ENCODE results near the gene PNPLA3.

Gene PNPLA3, protein sequence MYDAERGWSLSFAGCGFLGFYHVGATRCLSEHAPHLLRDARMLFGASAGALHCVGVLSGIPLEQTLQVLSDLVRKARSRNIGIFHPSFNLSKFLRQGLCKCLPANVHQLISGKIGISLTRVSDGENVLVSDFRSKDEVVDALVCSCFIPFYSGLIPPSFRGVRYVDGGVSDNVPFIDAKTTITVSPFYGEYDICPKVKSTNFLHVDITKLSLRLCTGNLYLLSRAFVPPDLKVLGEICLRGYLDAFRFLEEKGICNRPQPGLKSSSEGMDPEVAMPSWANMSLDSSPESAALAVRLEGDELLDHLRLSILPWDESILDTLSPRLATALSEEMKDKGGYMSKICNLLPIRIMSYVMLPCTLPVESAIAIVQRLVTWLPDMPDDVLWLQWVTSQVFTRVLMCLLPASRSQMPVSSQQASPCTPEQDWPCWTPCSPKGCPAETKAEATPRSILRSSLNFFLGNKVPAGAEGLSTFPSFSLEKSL

DNA sequence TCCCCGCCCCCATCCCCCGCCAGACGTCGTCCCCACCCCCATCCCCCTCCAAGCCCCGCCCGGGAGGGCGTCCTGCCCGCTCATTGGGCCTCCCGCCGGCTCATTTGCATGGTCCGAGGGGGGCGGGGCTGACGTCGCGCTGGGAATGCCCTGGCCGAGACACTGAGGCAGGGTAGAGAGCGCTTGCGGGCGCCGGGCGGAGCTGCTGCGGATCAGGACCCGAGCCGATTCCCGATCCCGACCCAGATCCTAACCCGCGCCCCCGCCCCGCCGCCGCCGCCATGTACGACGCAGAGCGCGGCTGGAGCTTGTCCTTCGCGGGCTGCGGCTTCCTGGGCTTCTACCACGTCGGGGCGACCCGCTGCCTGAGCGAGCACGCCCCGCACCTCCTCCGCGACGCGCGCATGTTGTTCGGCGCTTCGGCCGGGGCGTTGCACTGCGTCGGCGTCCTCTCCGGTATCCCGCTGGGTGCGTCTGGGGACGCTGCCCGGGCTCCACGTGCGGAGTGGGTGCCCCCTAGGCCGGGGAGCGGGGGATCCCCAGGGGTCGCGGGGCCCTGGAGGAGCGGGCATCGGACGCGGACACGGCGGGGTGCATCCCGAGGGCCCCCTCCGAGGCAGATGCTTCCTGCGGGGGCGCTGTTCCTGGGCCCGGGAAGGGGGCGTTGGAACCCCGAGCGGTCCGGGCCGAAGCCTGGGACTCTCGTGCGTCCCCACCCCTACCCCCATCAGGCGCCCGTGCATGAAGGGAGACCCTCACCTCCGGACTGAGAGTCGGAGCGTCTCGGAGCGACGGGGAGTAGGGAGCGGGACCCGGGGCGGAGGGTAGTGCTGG is at the start of gene PNPLA3:
Gene PNPLA3, plus strand, starts transcription at position 175 of the 834 bp plus-strand sequence. Its CDS starts 107 bp downstream, at position 282.
- DNase-seq: peak; percentile 81

DNA sequence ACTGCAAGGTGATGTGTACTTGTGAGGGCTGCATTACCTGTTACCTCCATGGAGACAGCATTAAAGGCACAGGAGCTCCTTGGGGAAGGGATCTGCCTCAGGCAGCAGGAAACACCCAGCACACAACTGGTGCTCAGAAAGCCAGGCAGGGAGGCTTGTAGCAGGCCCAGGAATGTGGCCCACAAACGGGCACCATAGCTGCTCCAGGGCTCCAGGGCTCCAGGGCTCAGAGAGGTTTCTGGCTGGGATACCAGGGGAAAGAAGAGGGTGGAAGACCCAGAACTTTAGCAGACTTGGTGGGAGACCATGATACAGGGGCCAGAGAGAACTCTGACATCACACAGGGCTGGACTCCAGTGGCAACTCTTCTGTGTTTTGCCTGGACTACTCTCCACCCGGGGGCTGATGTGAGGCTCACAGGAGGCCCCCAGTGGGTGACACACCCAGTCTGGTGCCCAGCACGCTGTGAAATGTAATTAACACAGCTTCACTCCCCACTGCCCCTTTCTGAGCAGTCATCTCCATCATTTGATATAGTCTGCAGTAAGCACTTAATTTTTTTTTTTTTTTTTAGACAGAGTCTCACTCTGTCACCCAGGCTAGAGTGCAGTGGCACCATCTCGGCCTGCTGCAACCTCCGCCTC is 46.6 kb upstream of the PNPLA3 start:
- DNase-seq: no peak

DNA sequence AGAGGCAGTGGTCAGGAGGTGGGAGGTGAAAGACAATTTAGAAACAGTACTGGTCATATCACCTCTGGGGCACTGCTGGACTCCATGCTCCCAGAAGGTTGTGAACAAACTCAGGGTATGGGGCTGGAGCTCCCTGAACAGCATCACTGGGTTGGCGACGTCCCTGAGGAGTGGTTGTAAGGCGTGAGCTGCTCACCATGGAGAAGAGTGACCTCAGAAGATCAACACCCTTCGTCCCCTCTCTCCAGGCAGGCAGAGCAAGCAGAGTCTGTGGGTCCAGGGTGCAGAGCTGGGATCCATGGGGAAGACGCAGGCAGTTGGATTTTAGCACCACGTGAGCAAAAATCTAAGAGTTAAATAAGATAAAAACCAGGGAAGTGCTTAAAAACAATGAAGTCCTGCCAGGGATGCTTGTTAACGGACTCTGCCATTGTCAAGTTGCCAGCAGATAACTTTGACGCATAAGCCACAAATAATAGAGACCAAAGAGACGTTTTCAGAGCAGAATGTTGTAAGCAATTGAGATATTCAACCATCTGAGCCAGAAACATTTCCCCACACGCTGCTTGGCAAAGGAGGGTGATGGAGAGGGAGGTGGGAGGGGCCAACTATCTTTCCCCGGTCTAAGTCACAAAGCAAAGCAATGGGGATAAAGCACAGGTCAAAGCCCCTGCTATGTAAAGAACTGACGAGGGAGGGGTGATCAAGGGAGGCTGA is 45.4 kb upstream of the PNPLA3 start:
- DNase-seq: no peak

DNA sequence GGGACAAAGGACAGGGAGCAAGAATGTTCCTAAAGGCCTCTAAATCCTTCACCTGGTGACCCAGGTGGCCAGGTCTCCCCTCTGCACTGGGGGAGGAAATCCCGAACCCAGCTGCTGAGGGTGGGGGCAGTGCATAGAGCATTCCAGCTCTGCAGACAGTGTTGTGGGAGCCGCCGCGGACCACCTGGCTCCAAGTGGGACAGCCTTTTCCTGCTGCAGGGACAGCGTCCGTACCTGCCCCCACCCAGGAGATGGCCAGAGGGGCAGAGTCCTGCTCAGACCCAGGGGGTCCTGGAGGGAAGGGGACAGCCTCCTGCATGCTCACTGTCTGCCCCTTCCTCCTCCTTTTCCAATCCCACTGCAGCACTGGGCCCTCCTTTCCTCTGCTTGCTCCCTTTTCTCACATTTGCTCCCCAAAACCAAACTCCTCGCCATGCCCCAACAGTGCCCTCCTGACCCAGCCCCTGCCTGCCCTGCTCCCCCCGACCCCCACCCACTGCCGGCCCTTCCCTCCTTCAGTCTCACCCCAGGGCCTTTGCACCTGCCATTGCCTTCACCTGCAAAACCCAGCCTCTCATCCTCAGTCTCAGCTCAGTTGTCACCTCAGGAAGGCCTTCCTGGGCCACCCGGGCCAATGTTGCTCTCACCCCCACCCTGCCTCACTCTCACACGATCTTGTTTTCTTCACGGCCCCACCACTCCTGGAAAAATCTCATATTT is 44.6 kb upstream of the PNPLA3 start:
- DNase-seq: no peak

DNA sequence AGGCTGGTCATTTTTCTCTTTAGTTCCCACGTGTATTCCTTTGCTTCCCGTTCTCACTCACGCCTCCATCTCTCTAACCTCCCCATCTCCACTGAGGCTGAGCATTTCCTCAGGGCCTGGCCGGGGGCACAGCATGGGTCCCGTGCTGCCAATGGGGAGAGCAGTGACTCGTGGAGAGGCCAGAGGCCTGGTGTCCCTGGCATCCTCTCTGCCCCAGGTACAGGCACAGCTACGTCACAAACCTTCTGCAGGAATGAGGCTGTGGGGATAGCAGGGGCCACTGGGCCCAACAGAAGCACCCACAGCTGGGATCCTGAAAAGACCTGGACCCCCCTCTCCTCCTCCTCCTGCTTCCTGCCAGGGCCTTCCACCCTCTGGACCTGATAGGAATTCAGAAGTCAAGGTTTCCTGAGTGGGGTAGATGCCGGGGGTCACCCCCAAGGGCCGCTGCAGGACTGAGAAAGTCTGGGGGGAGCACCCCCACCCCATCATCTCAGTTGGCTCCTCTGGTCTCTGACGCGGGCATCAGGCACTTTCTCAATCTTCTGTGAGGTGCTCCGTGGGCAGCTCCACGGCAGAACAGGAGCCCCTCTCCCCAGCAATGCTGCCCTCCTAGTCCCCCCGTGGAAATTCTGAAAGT is 43.6 kb upstream of the PNPLA3 start:
- DNase-seq: no peak

DNA sequence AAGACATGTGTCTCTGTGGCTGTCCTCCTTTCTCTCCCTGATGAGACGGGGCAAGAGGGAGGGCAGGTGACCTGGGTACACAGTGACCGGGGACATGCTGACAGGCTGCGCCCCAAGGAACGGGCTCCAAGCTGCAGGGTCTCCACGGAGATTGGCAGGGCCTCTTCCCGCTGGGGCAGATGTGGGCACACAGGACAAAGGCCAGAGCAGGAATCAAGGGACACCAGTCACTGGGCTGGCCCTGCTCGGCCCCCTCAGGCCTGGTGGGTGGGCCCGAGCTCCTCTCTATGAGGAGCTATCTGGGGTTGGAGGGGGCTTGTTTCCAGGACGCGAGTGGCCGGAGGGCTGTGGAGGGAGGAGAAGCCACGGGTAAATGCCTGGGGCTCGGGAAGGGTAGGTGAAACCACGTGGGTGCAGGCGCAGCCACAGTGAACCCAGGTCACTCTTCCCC is 43.0 kb upstream of the PNPLA3 start:
- DNase-seq: no peak

DNA sequence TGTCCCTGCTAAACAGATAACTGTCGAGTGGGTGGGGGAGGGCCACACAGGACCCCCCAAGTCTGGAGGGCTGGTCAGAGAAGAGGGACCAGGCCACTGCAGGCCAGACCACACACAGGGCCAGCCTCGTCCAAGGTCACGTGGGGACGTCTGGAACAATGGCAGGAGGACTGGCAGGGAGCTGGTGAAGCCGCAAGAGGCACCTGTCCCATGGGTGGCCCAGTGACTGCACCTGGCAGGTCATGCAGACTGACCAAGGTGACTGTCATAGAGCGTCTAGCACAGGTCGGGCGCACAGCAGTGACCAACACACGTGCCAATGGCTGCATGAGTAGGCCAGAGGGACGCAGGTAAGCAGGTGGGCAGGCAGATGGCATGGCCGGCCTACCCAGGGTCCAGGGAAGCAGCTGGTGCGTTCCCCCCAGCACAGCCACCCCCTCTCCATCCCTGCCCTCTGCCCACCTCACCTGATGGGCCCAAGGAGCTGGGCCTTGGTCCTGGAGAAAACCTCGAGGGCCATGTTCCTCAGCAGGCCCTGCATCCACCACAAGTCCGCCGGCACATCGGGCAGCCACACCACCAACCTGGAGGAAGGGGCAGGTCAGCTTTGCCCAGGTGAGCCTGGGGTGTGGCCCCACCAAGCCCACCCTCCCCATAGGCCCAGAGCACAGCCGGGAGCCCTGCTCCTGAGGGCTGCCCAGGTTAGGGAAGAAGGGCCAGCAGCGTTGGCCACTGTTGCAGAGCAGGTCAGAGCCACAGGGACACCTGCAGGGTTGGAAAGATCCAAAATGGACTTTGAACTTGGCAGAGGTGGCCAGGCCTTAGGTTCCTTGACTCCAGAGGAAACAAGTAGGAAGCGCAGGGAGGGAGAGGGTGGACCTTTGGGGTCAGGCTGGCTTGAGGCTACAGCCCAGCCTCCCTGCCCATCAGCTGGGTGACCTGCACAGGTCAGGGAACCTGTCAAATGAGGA is 42.2 kb upstream of the PNPLA3 start:
- DNase-seq: no peak

DNA sequence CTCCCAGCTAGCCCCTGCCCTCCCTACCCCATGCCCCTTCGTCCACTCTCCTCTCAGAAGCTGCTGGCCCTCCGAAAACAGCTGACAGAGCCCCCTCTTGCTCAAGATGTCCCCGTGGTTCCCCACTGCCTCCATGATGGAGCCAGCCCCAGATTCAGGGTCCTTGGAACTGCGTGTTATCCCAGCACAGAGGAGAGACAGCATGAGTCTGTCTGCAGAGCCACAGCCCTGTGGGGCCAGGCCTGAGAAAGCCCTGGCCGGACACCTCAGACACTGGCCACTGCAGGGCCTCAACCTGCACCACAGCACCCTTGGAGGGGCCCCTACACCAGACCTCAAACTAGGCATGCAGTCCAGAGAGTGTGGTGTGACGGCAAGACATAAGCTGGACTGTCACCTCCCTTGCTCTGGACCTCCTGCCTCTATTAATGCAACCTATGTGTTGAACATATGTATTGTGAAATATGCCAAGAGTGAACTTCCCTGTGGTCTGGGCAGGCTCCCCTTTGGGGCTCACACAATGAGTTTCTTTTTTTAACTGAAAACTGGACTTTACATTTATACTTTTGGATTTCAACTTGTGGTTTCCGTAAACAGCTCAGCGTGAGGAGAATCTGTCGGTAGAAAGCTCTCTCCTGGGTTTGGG is 41.4 kb upstream of the PNPLA3 start:
- no peak for DNase-seq

DNA sequence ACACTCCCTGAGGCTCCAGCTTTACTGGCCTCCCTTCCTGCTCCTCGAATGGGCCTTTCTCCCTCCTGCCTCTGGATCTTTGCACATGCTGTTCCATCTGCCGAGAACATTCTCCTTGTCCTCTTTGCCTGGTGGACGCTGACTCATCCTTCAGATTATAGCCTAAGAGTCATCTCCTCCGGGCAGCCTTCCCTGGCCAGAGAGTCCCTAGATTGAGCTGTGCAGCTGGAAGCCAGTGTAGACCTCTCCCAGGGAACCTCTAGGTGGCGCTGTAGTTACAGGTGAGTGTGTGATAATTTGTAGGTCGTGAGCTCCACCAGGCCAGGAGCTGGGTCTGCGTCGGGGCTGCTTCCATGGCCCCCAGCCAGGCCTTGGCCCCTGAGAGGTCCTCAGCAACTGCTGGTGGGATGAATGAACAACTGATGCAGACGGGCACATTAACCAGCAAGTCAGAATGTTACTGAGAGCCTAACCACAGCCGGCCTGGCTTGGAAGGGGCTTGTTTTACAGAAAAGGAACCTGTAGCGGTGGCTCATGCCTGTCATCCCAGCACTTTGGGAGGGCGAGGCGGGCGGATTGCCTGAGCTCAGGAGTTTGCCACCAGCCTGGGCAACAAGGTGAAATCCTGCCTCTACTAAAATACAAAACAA is 40.5 kb upstream of the PNPLA3 start:
- peak; percentile 71 for DNase-seq

DNA sequence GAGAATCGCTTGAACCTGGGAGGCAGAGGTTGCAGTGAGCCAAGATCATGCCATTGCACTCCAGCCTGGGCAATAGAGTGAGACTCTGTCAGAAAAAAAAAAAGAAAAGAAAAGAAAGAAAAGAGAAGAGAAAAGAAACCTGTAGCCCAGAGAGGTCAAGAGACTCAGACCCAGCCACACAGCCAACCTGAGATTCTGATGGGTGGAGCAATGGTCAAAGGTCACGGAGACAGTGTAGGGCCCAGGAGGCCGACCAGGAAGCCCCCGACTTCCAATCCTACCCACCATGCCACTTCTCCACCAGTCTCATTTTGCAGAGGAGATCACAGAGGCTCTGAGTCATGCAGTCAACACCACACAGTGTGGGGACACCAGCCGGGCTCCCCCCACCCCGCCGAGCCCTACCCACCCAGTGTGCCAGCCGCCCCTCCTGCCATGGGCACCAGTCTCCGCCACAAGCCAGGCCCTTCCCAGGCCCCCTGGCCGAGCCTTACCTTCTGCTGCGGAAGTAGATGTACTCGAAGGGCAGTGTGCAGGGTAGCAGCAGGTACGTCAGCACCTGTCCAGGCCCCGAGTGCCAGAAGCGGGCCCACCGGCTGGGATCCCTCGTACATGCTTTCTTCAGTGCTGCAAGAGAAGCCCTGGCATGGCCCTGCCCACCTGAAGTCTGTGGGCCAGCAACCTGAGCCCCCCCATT is 39.7 kb upstream of the PNPLA3 start:
- DNase-seq: no peak

DNA sequence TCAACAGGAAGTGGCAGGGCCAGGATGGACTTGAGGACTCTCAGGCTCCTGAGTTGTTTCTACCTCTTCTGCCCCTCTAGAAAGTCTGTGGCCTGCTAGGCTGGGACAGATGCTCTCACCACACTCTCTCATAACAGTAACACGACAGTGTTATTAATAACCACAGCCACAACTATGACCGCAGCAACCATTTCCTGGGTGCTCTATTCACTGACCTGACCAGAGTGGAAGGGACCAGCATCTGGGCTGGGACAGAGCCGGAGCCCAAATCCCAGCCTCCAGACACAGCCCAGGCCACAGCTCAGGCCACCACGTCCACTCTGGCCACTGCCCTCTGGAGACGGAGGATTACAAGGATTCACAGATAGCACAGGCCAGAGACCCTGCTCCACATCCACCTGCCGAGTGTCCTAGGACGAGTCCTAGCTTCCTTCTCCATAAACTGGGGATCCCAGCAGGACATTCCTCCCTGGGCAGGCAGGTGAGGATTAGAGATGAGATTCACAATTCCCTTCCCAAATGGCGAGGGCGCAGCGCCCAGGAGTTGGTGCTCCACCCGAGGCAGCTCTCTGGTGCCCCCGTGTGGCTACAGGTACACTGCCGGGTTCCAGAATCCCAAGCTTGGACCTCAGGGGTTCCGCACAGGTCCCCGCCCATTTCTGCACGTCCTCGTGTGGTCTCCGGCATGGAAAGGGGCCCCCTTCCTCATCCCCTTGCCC is 38.8 kb upstream of the PNPLA3 start:
- peak; percentile 62 for DNase-seq

DNA sequence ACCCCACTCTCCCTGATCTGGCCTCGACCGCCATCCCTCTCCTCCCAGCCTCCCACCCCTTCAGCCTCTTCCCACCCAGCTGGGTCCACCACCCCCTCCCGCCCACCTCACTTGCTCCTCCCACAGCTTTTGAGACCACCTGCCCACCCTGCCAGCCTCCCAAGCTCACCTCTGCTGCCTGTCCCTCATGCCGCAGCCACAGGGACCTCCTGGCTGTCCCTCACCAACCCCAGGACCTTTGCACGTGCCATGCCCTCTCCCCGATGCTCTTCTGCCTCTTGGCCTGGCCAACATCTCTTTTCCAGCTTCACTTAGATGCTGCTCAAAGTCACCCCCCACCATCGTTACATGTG is 38.3 kb upstream of the PNPLA3 start:
- no peak for DNase-seq

DNA sequence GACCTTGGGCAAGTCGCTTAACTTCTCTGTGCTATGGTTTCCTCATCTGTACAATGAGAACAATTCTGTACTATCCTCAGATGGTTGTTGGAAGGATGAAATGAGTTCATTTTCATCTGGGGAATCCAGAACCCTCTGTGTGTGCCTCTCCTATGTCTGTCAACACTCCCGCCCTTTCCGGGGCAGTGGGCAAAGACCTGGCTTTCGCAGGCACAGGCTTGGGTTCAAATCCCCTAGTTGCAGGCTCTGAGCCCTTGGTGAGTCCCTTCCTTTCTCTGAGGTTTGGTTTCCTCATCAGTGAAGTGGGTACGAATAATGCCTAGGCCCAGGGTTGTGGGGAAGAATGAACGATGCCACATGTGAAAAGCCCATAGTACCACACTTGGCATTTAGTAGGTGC is 37.8 kb upstream of the PNPLA3 start:
- DNase-seq: no peak

DNA sequence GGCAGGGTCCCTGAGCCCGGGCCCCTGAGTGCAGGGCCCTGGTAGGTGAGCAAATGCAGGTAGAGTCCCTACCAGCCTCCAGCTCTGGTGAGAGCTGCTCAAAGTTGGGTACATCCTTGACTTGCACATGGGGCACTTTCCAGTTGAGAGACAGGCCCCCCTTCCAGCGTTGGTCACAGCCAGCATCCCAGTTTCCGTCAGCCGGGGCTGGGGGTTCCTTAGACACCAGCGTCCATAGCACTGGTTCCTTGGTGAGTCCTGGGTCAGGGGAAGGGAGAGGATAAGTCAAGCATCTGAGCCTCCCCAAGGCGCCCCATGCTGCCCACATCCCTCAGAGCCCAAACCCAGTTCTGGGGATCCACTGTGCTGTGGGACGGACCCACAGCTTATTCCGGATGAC is 37.4 kb upstream of the PNPLA3 start:
- no peak for DNase-seq

DNA sequence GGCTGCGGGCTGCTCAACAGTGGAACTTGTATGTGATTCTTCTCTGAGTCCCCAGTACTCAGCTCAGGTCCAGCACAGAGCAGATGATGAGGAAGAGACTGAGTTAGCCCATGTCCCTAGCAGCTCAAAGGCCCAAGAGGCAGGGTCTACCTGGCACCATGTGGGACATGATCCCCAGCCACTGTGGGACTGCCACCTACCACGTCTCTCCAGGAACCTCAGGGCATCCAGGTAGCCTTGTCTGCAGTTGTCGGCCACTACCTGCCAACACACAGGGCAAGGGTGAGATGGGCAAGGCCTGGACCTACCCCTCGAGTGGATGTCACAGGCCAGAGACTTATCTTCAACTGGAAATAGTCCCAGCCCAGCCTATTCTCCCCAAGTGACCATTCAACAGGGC is 36.2 kb upstream of the PNPLA3 start:
- DNase-seq: no peak

DNA sequence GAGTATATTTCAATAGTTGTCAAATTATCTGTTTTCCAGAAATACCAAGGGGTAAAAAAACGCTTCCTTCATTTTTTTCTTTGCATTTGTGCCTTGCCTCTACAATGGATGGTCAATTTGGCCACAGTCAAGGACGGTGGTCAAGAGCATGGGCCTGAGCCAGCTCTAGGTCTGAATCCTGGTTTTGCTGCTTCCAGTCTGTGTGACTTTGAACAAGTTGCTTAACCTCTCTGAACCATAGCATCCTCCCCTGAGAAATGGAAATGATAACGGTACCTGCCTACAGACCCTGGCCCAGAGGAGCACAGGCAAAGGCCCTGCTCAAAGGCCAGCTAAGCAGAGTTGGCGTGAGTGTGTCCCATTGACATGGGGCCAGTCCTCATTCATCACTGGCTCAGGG is 34.9 kb upstream of the PNPLA3 start:
- no peak for DNase-seq

DNA sequence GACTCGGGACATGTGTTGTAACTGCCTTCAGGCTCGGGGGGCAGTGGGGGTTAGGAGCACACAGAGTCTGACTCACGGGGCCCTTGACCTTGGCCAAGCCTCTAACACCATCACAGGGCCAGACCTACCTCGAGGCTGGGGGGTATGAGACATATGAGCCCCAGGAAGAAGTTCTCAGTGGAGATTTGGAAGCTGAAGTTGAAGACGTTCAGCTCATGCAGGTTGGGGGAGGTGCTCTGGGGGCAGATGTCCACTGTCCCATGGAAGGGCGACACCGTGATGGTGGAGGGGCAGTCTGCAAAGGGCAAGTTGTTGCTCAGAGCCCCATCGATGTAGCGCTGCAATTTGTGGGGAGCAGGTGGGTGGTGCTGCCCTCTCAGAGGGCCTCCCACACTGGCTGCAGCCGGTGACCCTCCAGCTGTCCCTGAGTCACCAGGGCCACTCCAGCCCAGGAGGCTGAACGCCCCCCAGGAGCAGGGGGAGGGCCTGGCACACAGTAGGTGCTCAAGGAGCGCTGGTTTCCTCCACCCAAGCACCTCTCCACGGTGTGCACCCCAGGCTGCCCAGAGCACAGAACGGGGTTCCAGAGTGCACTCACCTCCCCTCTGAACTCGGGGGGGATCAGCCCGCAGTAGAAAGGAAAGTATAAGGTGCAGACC is 34.3 kb upstream of the PNPLA3 start:
- no peak for DNase-seq
